OCI-LY3 (cell line): ENCODE measurements around the gene ARL8A.

ENCODE experiments used
- H2AFZ ChIP-seq: fragments of 200-600, 300-600 bp; shearing (Covaris generic); 2 replicates; pipeline ENCODE4 v1.6.0; 2014; ENCODE audit warnings: antibody characterized with exemption, low read depth, low read length
- H3K27ac ChIP-seq: fragments of 200-600, 300-600 bp; sonication (generic); 2 replicates; pipeline ENCODE4 v1.5.1; 2014; ENCODE audit warnings: mild to moderate bottlenecking, low read length, moderate library complexity, mixed read lengths
- H3K27me3 ChIP-seq: fragments of 200-600, 300-600 bp; sonication (generic); 2 replicates; pipeline ENCODE4 v1.6.1; 2014; ENCODE audit warnings: low read depth, low read length, mixed read lengths
- H3K36me3 ChIP-seq: fragments of 200-600, 300-600 bp; sonication (generic); replicated peaks from 2 replicates; pipeline ENCODE3; 2014; ENCODE audit warnings: low read depth, low read length, mixed read lengths
- H3K4me1 ChIP-seq: fragments of 300-600, 200-600 bp; sonication (generic); 2 replicates; pipeline ENCODE4 v1.6.1; 2014; ENCODE audit warnings: low read length, mixed read lengths
- H3K4me2 ChIP-seq: fragments of 200-600, 300-600 bp; sonication (generic); 2 replicates; pipeline ENCODE4 v1.6.1; 2014; ENCODE audit warnings: low read length, mixed read lengths
- H3K4me3 ChIP-seq: fragments of 300-600, 200-600 bp; sonication (generic); 2 replicates; pipeline ENCODE4 v1.5.1; 2014; ENCODE audit warnings: antibody characterized with exemption, mild to moderate bottlenecking, low read length, moderate library complexity
- H3K79me2 ChIP-seq: fragments of 300-600, 200-600 bp; shearing (Covaris generic); 2 replicates; pipeline ENCODE4 v1.6.1; 2014; ENCODE audit warnings: mild to moderate bottlenecking, low read length, mixed read lengths
- H3K9ac ChIP-seq: fragments of 300-600, 200-600 bp; shearing (Covaris generic); 2 replicates; pipeline ENCODE4 v1.6.0; 2014; ENCODE audit warnings: mild to moderate bottlenecking, low read length, moderate library complexity
- H3K9me3 ChIP-seq: fragments of 200-600, 300-600 bp; shearing (Covaris generic); 2 replicates; pipeline ENCODE4 v1.6.1; 2014; ENCODE audit warnings: low read length, mixed read lengths; ENCODE audit not compliant: insufficient read depth
- H4K20me1 ChIP-seq: fragments of 200-600, 300-600 bp; sonication (generic); 2 replicates; pipeline ENCODE4 v1.6.1; 2016; ENCODE audit warnings: low read length, mixed read lengths; ENCODE audit not compliant: insufficient read depth
- CTCF ChIP-seq: fragments of 200-600, 300-600 bp; sonication (generic); IDR thresholded peaks from 2 replicates; pipeline ENCODE4 v1.5.1; 2014; ENCODE audit warnings: antibody characterized with exemption, low read length, low read depth
- EZH2phosphoT487 ChIP-seq: fragments of 200-600 bp; shearing (Covaris generic); IDR thresholded peaks from 2 replicates; pipeline ENCODE4 v1.6.1; 2018; ENCODE audit warnings: antibody characterized with exemption, mixed run types, low read depth

The ARL8A gene

DNA sequence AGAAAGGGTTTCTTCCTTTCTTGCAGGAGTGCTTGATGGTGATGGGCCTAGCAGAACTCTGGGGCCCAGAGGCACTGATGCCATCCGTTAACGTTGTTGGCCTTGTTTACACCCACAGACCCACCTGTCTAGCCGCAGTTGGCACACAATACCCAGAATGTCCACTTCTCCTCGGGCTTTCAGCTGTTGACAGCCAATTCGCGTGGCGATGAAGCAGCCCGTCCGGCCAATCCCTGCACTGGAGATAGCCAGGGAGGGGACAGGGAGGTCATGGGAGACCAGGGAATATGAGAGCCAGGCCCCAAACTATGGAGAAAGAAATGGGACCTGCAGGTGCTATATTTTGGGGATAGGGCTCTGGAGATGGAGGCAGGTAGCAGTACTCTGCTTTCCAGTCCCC lies 5.7 kb upstream of the ARL8A start:
- H3K4me3 ChIP-seq: no peak overlapping the region
- peaks cover 3% of the 10 kb centered on the region for H3K36me3 ChIP-seq
- H3K9ac ChIP-seq: no peak overlapping the region
- no peak overlapping the region for H3K27ac ChIP-seq
- H4K20me1 ChIP-seq: no peaks in the 10 kb centered on the region
- TF ChIP-seq EZH2phosphoT487: no peak
- TF ChIP-seq CTCF: no peak
- no peak overlapping the region for H3K4me2 ChIP-seq
- peaks cover 8% of the 10 kb centered on the region for H3K4me1 ChIP-seq
- no peaks in the 10 kb centered on the region for H3K9me3 ChIP-seq
- no peaks in the 10 kb centered on the region for H3K79me2 ChIP-seq
- H3K27me3 ChIP-seq: no peaks in the 10 kb centered on the region
- H2AFZ ChIP-seq: no peak overlapping the region

GRCh38 chr1:202149566-202149965 lies 5.0 kb upstream of the ARL8A start:
- peaks cover 3% of the 10 kb centered on the region for H3K36me3 ChIP-seq

DNA sequence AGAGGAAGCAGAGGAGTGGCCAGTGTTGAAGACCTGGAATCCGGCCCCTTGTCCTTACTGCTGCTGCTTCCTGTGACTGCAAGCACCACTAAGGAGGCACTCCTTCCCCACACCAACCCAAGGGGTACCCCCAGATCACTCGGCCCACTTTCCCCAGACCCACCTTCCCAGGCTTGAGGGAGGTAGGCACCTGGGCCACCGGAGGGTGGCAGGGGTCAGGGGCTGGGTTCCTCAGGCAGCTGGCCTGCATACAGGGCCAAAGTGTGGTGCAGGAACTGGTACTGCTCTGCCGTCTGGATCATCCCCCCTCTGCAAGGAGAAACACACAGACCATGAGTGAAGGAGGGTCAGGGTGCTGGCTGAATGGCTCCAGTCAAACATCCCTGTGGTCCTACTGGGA lies 3.9 kb upstream of the ARL8A start:
- Histone ChIP-seq H3K4me2 (no peak overlapping the region), H4K20me1 (peaks cover 2% of the 10 kb centered on the region), H3K79me2 (peaks cover 16% of the 10 kb centered on the region), H3K4me3 (no peak overlapping the region), H3K36me3 (peaks cover 3% of the 10 kb centered on the region), H2AFZ (no peak overlapping the region), H3K9ac (no peak overlapping the region), H3K4me1 (peaks cover 7% of the 10 kb centered on the region), H3K27me3 (no peaks in the 10 kb centered on the region), H3K9me3 (no peaks in the 10 kb centered on the region), H3K27ac (no peak overlapping the region)
- TF ChIP-seq CTCF (no peak), EZH2phosphoT487 (no peak)

More at GRCh38 chr1:202149566-202149965, 5.0 kb upstream of the ARL8A start:
- Histone ChIP-seq H3K27me3 (no peaks in the 10 kb centered on the region), H4K20me1 (no peaks in the 10 kb centered on the region), H3K4me1 (peaks cover 7% of the 10 kb centered on the region), H3K4me3 (no peak overlapping the region), H3K9ac (no peak overlapping the region), H3K9me3 (no peaks in the 10 kb centered on the region), H3K27ac (no peak overlapping the region), H3K79me2 (peaks cover 4% of the 10 kb centered on the region; the same call in 1 of the 2 replicates), H3K4me2 (no peak overlapping the region), H2AFZ (no peak overlapping the region)
- no peak for TF ChIP-seq EZH2phosphoT487
- TF ChIP-seq CTCF: no peak

GRCh38 chr1:202146993-202147392 lies 2.5 kb upstream of the ARL8A start:
- Histone ChIP-seq H3K79me2 (peaks cover 30% of the 10 kb centered on the region), H2AFZ (no peak overlapping the region), H3K36me3 (peaks cover 9% of the 10 kb centered on the region), H4K20me1 (peaks cover 16% of the 10 kb centered on the region), H3K27me3 (no peaks in the 10 kb centered on the region), H3K9me3 (no peaks in the 10 kb centered on the region), H3K4me3 (no peak overlapping the region), H3K27ac (no peak overlapping the region), H3K4me2 (no peak overlapping the region), H3K4me1 (peaks cover 13% of the 10 kb centered on the region), H3K9ac (no peak overlapping the region)
- TF ChIP-seq EZH2phosphoT487 (no peak), CTCF (no peak)
